Measurements from ENCODE around the gene HAUS6. TPM values are rescaled to one million over a fixed set of nuclear protein-coding genes. Genes with fewer than 3 reads are reported as not detected.

Gene HAUS6
- total and polyA plus RNA-seq, 2 of the 4 experiments (the other 2 are of a cell fraction), result 5.8 to 13.3 TPM

GRCh38 chr9:19119246-19119645 lies 16.5 kb upstream of the HAUS6 start:
- dilution Hi-C loops (cut with HindIII; ENCODE audit: low sequenced_read_pairs, unreplicated experiment) (no loop called here), in situ Hi-C loops (cut with MboI; ENCODE audit: low sequenced_read_pairs) (no loop called here), intact Hi-C loops (cut with micrococcal nuclease) (no loop called here)
- ChIA-PET POLR2A (ENCODE audit: unreplicated experiment) (no interaction called here), CTCF (no interaction called here)
- Histone ChIP-seq H3K36me3 (ENCODE audit: control insufficient read depth, insufficient read depth, low read length) (peaks cover 62% of the 10 kb centered on the region), H3K9me3 (ENCODE audit: control insufficient read depth, insufficient read depth, low read length) (no peaks in the 10 kb centered on the region), H2AK9ac (replicated peaks; ENCODE audit: low read depth, low read length, poor library complexity) (no peak overlapping the region), H3K4me3 (ENCODE audit: insufficient read depth, low read depth, low read length) (no peak overlapping the region), H2BK120ac (ENCODE audit: low read depth, low read length) (peak overlapping the region; percentile 30; the same call in 1 of the 2 replicates), H3K18ac (ENCODE audit: low read depth, low read length) (no peak overlapping the region; the same call in 1 of the 2 replicates), H3K27ac (ENCODE audit: insufficient read depth, low read length) (peak overlapping the region; percentile 73; the same call in 1 of the 2 replicates), H3K4ac (ENCODE audit: low read depth, low read length) (no peak overlapping the region), H3K4me2 (ENCODE audit: low read depth, low read length) (no peak overlapping the region), H2AFZ (replicated peaks; ENCODE audit: low read length, poor library complexity) (no peak overlapping the region), H3K4me1 (ENCODE audit: control insufficient read depth, insufficient read depth, low read length) (peaks cover 9% of the 10 kb centered on the region; the same call in 1 of the 2 replicates), H4K8ac (ENCODE audit: low read depth in 2 of 2, low read length in 2 of 2) (0 out of 4 replicates have a peak overlapping the region, but pooled peaks of 1 of the 2 experiments have one; percentile 18), H2AK5ac (ENCODE audit: low read depth, low read length) (peak overlapping the region; percentile 61), H3K14ac (replicated peaks; ENCODE audit: low read depth, low read length) (peak overlapping the region; percentile 73), H2BK5ac (ENCODE audit: low read depth, low read length, poor library complexity, severe bottlenecking) (peak overlapping the region; percentile 48), H3K27me3 (ENCODE audit: control insufficient read depth, insufficient read depth, low read length) (no peaks in the 10 kb centered on the region), H3K79me1 (ENCODE audit: low read depth in 1 of 2, low read length in 2 of 2) (peaks cover 23 to 73% of the 10 kb centered on the region in 2 experiments; a peak in 3 of 4 replicates), H2BK15ac (ENCODE audit: low read depth, low read length) (no peak overlapping the region; the same call in 2 of the 3 replicates), H4K5ac (ENCODE audit: low read depth, low read length) (no peak overlapping the region), H3K23ac (ENCODE audit: low read depth, low read length) (peak overlapping the region; percentile 70; the same call in 1 of the 2 replicates), H3K9ac (ENCODE audit: low read depth, low read length) (peak overlapping the region; percentile 36; the same call in 1 of the 2 replicates), H2BK20ac (ENCODE audit: low read depth, low read length) (peak overlapping the region; percentile 35; the same call in 1 of the 2 replicates), H4K20me1 (ENCODE audit: insufficient read depth, low read length) (peaks cover 4% of the 10 kb centered on the region; the same call in 1 of the 2 replicates), H4K91ac (ENCODE audit: insufficient read depth, low read depth, low read length) (0 out of 2 replicates have a peak overlapping the region, but pooled peaks have one; percentile 31), H3K9me1 (ENCODE audit: insufficient read depth, low read length) (peaks cover 16% of the 10 kb centered on the region), H3K56ac (ENCODE audit: extremely low read depth, insufficient read depth, low read length) (no peak overlapping the region)
- ATAC-seq (ENCODE audit: low read depth) (peak; percentile 19; the same call in 1 of the 2 replicates), DNase-seq (no peak)
- WGBS, 2 experiments (ENCODE audit: extremely low coverage in 2 of 2, insufficient read length in 1 of 2), result 93% methylated on average over 2 of the region's 3 CpGs; no CpG with 5 or more reads in 1 of the 2 experiments
- no TSS peak for BruUV-seq (replicated peaks)
- TF ChIP-seq CTCF (conservative IDR thresholded peaks at IDR 0.05; ENCODE audit: low read depth, low read length) (no peak), MAZ (IDR thresholded peaks at IDR 0.05; ENCODE audit: borderline replicate concordance, low read depth, low read length) (no peak), SMC3 (IDR thresholded peaks at IDR 0.05; ENCODE audit: low read depth, low read length) (no peak), USF2 (IDR thresholded peaks at IDR 0.05; ENCODE audit: low read depth, low read length) (no peak), BHLHE40 (IDR thresholded peaks at IDR 0.05; ENCODE audit: low read depth, low read length) (no peak), RAD21 (IDR thresholded peaks at IDR 0.05; ENCODE audit: low read length) (no peak), CHD1 (IDR thresholded peaks at IDR 0.05; ENCODE audit: low read depth, low read length) (no peak), POLR2A (IDR thresholded peaks at IDR 0.05; ENCODE audit: low read depth, low read length) (no peak), RCOR1 (IDR thresholded peaks at IDR 0.05; ENCODE audit: insufficient replicate concordance, low read length) (no peak), NFE2L2 (IDR thresholded peaks at IDR 0.05; ENCODE audit: low read depth, low read length) (no peak), ELK1 (IDR thresholded peaks at IDR 0.05; ENCODE audit: borderline replicate concordance, low read depth, low read length) (no peak), FOS (IDR thresholded peaks at IDR 0.05; ENCODE audit: low read depth, low read length) (no peak), MAFK (IDR thresholded peaks at IDR 0.05; ENCODE audit: low read depth, low read length) (no peak), CEBPB (IDR thresholded peaks at IDR 0.05; ENCODE audit: low read depth, low read length) (no peak), RFX5 (IDR thresholded peaks at IDR 0.05; ENCODE audit: low read depth, low read length) (no peak), MXI1 (IDR thresholded peaks at IDR 0.05; ENCODE audit: borderline replicate concordance, low read depth, low read length) (no peak)

Data from IMR-90 (cell line).